ENCODE results near the gene TTN.

DNA sequence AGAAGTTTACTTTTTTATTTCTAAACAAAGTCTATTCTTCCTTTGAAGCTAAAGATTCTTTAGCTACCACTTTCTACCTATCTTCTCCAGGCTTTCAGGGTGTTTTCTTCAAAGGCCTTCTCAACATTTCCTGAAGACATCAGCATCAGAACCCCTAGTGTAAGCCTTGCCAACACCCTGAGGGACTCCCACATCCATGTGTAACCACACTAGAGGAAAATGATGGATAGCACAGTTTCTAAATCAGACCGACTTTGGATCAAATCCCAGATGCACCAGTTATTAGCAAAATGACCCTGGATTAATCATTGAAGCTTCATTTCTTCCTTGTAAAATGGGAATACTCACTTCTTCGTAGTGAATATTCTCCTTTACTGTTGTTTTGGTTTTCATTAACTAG lies 4.7 kb upstream of the TTN start:
- TF ChIP-seq, protein P1, sequence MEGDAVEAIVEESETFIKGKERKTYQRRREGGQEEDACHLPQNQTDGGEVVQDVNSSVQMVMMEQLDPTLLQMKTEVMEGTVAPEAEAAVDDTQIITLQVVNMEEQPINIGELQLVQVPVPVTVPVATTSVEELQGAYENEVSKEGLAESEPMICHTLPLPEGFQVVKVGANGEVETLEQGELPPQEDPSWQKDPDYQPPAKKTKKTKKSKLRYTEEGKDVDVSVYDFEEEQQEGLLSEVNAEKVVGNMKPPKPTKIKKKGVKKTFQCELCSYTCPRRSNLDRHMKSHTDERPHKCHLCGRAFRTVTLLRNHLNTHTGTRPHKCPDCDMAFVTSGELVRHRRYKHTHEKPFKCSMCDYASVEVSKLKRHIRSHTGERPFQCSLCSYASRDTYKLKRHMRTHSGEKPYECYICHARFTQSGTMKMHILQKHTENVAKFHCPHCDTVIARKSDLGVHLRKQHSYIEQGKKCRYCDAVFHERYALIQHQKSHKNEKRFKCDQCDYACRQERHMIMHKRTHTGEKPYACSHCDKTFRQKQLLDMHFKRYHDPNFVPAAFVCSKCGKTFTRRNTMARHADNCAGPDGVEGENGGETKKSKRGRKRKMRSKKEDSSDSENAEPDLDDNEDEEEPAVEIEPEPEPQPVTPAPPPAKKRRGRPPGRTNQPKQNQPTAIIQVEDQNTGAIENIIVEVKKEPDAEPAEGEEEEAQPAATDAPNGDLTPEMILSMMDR (IDR thresholded peaks at IDR 0.05; ENCODE audit: low read depth, low read length), result no peak
- TF ChIP-seq EZH2phosphoT487 (IDR thresholded peaks at IDR 0.05; ENCODE audit: low read depth), result no peak

All from OCI-LY3 (cell line).